Embryonic facial prominence (tissue), 1 donor: ENCODE measurements around the gene MOB2.

Experiments used
- DNase-seq: peaks from one replicate; pipeline ENCODE4 v3.0.0-alpha.2; 2016; ENCODE audit errors: extremely low spot score

MOB2 gene

GRCh38 chr11:1456596-1457325, 29.8 kb downstream of the MOB2 start:
- DNase-seq: no peak

- no peak for DNase-seq
These were observed 30.4 kb downstream of the MOB2 start for GRCh38 chr11:1456176-1456575.

- DNase-seq: no peak
These were observed 30.9 kb downstream of the MOB2 start for GRCh38 chr11:1455763-1456060.

- no peak for DNase-seq
These were observed 31.4 kb downstream of the MOB2 start for GRCh38 chr11:1455032-1455762.

- no peak for DNase-seq
These were observed 32.0 kb downstream of the MOB2 start for GRCh38 chr11:1454576-1454975.

GRCh38 chr11:1453611-1454034, 33.0 kb downstream of the MOB2 start:
- no peak for DNase-seq

GRCh38 chr11:1452744-1453143, 33.8 kb downstream of the MOB2 start:
- no peak for DNase-seq

GRCh38 chr11:1451781-1452470, 34.7 kb downstream of the MOB2 start:
- DNase-seq: no peak

GRCh38 chr11:1450949-1451710, 35.4 kb downstream of the MOB2 start:
- no peak for DNase-seq

- DNase-seq: no peak
These were observed 36.2 kb downstream of the MOB2 start for GRCh38 chr11:1450344-1450875.

- DNase-seq: no peak
These were observed 36.9 kb downstream of the MOB2 start for GRCh38 chr11:1449490-1450243.

- no peak for DNase-seq
These were observed 37.7 kb downstream of the MOB2 start for GRCh38 chr11:1448882-1449281.

GRCh38 chr11:1447845-1448825, 38.4 kb downstream of the MOB2 start:
- DNase-seq: no peak

- no peak for DNase-seq
These were observed 40.0 kb downstream of the MOB2 start for GRCh38 chr11:1446623-1447022.

GRCh38 chr11:1445741-1446445, 40.7 kb downstream of the MOB2 start:
- no peak for DNase-seq

- no peak for DNase-seq
These were observed 41.7 kb downstream of the MOB2 start for GRCh38 chr11:1444823-1445422.

- no peak for DNase-seq
These were observed 42.3 kb downstream of the MOB2 start for GRCh38 chr11:1444321-1444720.

GRCh38 chr11:1443737-1444136, 42.8 kb downstream of the MOB2 start:
- no peak for DNase-seq

- no peak for DNase-seq
These were observed 43.7 kb downstream of the MOB2 start for GRCh38 chr11:1442807-1443366.
